Measurements from ENCODE around the gene AFDN. TPM values are rescaled to one million over a fixed set of nuclear protein-coding genes. Genes with fewer than 3 reads are reported as not detected.

AFDN gene
- total and polyA plus RNA-seq, 10 of the 15 experiments (the other 5 are each of a cell fraction or from before 2014, with no cell fraction given) = 5.7 to 68.2 (median 45.1) TPM

DNA sequence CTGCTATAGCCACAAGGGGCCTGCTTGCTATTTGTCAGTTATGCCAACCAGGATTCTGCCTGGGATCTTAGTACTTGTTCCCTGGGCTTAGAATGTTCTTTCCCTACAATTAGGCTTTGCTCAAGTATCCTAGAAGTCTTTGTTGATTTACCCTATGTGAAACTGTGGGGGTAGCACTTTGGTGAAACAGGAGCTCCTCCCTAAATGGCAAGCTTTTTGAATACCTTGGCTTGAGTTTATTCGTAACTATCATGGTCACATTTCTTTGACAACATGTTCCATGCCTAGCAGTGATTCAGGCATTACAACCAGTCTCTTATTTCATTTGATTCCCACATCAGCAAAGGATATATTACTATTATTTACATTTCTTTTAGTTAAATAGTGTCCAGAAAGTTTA is 21.2 kb downstream of the AFDN start (continued):
- TF ChIP-seq TARDBP (IDR thresholded peaks at IDR 0.05; ENCODE audit: borderline replicate concordance) (no peak), CHD4 (IDR thresholded peaks at IDR 0.05) (no peak), SREBF2 (IDR thresholded peaks at IDR 0.05; ENCODE audit: low read length) (no peak), ZZZ3 (IDR thresholded peaks at IDR 0.05; ENCODE audit: control insufficient read depth, insufficient read length, low read depth) (no peak), ZNF217 (IDR thresholded peaks at IDR 0.05) (no peak), SRF (IDR thresholded peaks at IDR 0.05; ENCODE audit: low read depth in 2 of 2, low read length in 2 of 2) (no peak), MTA2 (IDR thresholded peaks at IDR 0.05; ENCODE audit: low read depth) (no peak), CBX5 (IDR thresholded peaks at IDR 0.05; ENCODE audit: low read depth) (no peak), JUND (IDR thresholded peaks at IDR 0.05; ENCODE audit: low read depth, low read length) (no peak)
- TF ChIP-seq, protein P1, sequence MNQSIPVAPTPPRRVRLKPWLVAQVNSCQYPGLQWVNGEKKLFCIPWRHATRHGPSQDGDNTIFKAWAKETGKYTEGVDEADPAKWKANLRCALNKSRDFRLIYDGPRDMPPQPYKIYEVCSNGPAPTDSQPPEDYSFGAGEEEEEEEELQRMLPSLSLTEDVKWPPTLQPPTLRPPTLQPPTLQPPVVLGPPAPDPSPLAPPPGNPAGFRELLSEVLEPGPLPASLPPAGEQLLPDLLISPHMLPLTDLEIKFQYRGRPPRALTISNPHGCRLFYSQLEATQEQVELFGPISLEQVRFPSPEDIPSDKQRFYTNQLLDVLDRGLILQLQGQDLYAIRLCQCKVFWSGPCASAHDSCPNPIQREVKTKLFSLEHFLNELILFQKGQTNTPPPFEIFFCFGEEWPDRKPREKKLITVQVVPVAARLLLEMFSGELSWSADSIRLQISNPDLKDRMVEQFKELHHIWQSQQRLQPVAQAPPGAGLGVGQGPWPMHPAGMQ (IDR thresholded peaks at IDR 0.05; ENCODE audit: borderline replicate concordance) = no peak
- TF ChIP-seq, protein P2, sequence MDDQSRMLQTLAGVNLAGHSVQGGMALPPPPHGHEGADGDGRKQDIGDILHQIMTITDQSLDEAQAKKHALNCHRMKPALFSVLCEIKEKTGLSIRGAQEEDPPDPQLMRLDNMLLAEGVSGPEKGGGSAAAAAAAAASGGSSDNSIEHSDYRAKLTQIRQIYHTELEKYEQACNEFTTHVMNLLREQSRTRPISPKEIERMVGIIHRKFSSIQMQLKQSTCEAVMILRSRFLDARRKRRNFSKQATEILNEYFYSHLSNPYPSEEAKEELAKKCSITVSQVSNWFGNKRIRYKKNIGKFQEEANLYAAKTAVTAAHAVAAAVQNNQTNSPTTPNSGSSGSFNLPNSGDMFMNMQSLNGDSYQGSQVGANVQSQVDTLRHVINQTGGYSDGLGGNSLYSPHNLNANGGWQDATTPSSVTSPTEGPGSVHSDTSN (IDR thresholded peaks at IDR 0.05; ENCODE audit: insufficient replicate concordance, low read depth, low read length) = no peak

DNA sequence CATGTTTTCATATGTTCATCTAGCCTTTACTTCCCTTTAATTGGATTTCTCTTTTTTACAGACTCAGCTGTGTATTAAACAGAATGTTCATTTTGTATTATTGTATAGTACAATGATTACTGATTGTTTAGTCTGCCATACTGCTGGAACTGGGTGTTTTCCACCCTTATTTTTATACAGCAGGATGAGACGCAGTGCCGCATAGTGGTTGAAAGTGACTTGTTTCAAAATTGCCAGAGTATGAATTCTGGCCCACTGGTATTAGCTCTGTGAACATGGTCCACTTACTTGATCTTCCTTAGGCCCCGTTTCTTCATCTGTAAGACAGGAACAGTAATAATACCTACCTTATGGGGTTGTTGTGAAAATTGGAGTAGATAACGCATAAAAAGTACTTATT is 22.1 kb downstream of the AFDN start:
- Histone ChIP-seq H3K27ac (ENCODE audit: control insufficient read depth, insufficient read depth) (no peak overlapping the region), H3K4me1 (ENCODE audit: control insufficient read depth, insufficient read depth, low read length) (peaks cover 7% of the 10 kb centered on the region; the same call in 1 of the 2 replicates), H3K4me2 (ENCODE audit: control insufficient read depth, insufficient read depth) (no peak overlapping the region), H3K9me3 (replicated peaks; ENCODE audit: control insufficient read depth, insufficient read depth, low read length) (no peaks in the 10 kb centered on the region), H4K20me1 (ENCODE audit: control insufficient read depth, insufficient read depth) (no peaks in the 10 kb centered on the region), H3K27me3 (replicated peaks in 1 of 2; ENCODE audit: control insufficient read depth in 2 of 2, insufficient read depth in 2 of 2, low read length in 1 of 2) (no peaks in the 10 kb centered on the region), H3K36me3 (ENCODE audit: control insufficient read depth in 2 of 2, insufficient read depth in 2 of 2, low read length in 1 of 2) (no peaks in the 10 kb centered on the region), H3K4me3 (no peak overlapping the region), H2AFZ (ENCODE audit: control insufficient read depth, low read depth, low read length) (no peak overlapping the region), H3K9ac (ENCODE audit: control insufficient read depth, insufficient read depth, low read length) (no peak overlapping the region), H3K79me2 (ENCODE audit: control insufficient read depth, insufficient read depth, low read length) (peaks cover 22% of the 10 kb centered on the region)
- no peak for ATAC-seq
- FAIRE-seq = no peak
- TF ChIP-seq SUPT20H (IDR thresholded peaks at IDR 0.05; ENCODE audit: borderline replicate concordance, control insufficient read depth, low read depth, low read length) (no peak), DPF2 (IDR thresholded peaks at IDR 0.05) (no peak), SPI1 (IDR thresholded peaks at IDR 0.05; ENCODE audit: borderline replicate concordance, insufficient read depth, low read depth, low read length) (no peak), CBX3 (IDR thresholded peaks at IDR 0.05; ENCODE audit: borderline replicate concordance, low read depth) (no peak), KLF5 (IDR thresholded peaks at IDR 0.05; ENCODE audit: partially characterized antibody) (no peak), BRCA1 (IDR thresholded peaks at IDR 0.05; ENCODE audit: low read depth, low read length) (no peak), ZSCAN29 (IDR thresholded peaks at IDR 0.05) (no peak), MEF2B (IDR thresholded peaks at IDR 0.05; ENCODE audit: partially characterized antibody, poor library complexity, severe bottlenecking) (no peak)
- TF ChIP-seq, protein P3, sequence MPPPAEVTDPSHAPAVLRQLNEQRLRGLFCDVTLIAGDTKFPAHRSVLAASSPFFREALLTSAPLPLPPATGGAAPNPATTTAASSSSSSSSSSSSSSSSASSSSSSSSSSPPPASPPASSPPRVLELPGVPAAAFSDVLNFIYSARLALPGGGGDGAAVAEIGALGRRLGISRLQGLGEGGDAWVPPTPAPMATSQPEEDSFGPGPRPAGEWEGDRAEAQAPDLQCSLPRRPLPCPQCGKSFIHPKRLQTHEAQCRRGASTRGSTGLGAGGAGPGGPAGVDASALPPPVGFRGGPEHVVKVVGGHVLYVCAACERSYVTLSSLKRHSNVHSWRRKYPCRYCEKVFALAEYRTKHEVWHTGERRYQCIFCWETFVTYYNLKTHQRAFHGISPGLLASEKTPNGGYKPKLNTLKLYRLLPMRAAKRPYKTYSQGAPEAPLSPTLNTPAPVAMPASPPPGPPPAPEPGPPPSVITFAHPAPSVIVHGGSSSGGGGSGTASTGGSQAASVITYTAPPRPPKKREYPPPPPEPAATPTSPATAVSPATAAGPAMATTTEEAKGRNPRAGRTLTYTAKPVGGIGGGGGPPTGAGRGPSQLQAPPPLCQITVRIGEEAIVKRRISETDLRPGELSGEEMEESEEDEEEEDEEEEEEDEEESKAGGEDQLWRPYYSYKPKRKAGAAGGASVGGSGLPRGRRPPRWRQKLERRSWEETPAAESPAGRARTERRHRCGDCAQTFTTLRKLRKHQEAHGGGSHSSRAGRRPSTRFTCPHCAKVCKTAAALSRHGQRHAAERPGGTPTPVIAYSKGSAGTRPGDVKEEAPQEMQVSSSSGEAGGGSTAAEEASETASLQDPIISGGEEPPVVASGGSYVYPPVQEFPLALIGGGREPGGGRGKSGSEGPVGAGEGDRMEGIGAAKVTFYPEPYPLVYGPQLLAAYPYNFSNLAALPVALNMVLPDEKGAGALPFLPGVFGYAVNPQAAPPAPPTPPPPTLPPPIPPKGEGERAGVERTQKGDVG (CRISPR knock-in tag; IDR thresholded peaks at IDR 0.05) = no peak
- intact Hi-C loops (cut with micrococcal nuclease; ENCODE audit: unreplicated experiment) = no loop called here
- no peak for DNase-seq (ENCODE audit: low read depth, low spot score)
- ChIA-PET RAD21 (ENCODE audit: unreplicated experiment) (no interaction called here), SMC1A (ENCODE audit: uncharacterized antibody, unreplicated experiment) (interaction anchor here (1.1 to 1.4 kb wide), 2 partner anchors 18 to 20 kb away, joined by 4 to 5 read pairs; no protein-coding TSS in a partner anchor), CTCF (interaction anchor here (1.6 kb wide), 1 partner anchor 20 kb away, joined by 7 read pairs; no protein-coding TSS in a partner anchor), POLR2A (no interaction called here)
- no TSS peak for BruUV-seq (replicated peaks)
- in situ Hi-C loops (cut with MboI) = no loop called here
- WGBS (ENCODE audit: insufficient coverage, insufficient replicate concordance, low lambda C conversion rate, missing lambda C conversion rate) = 97% methylated on average over 4 of the region's 4 CpGs

Data from GM12878 (cell line).